Measurements from ENCODE around the gene SGMS1. TPM values are rescaled to one million over a fixed set of nuclear protein-coding genes. Genes with fewer than 3 reads are reported as not detected.

Gene SGMS1
- total and polyA plus RNA-seq, 2 donors (not counting 3 experiments of a cell fraction or from before 2014, with no cell fraction given), result 9.7 to 23.7 TPM

DNA sequence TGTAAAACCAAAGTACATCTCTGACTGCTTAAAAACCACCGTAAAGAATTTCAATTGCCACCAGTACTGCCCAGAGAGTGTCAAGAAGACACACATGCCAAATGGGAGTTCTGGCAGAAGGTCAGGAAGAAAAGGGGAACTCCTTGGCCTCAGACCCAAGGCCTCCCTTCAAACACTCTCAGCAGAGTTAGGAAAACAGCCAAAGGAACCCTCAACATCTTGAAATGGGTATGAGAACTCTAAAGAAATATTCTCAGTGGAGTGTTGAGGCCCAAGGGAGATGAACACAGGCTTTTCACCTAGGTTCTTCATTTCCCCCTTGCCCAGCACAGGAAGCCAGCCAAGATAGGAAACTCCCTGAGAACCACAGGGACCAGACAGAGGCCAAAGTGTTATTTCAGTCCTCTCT lies 276.4 kb downstream of the SGMS1 start:
- FAIRE-seq, result no peak
- Histone ChIP-seq H3K9me1 (replicated peaks; ENCODE audit: control insufficient read depth, extremely low read depth, insufficient read depth, low read length) (no peaks in the 10 kb centered on the region), H3K9ac (replicated peaks; ENCODE audit: extremely low read depth, insufficient read depth, low read length) (no peak overlapping the region), H3K27ac (ENCODE audit: insufficient read depth, low read depth, low read length) (no peak overlapping the region), H3K36me3 (ENCODE audit: control insufficient read depth in 2 of 2, extremely low read depth in 1 of 2, insufficient read depth in 2 of 2, low read length in 2 of 2) (no peaks in the 10 kb centered on the region), H3K27me3 (ENCODE audit: control insufficient read depth in 2 of 2, insufficient read depth in 2 of 2, low read length in 2 of 2) (no peaks in the 10 kb centered on the region), H3K4me3 (replicated peaks in 1 of 3; ENCODE audit: insufficient read depth in 1 of 3, low read depth in 1 of 3, low read length in 3 of 3) (no peak overlapping the region), H2AFZ (ENCODE audit: low read depth, low read length) (no peak overlapping the region), H3K4me2 (ENCODE audit: insufficient read depth, low read length) (no peak overlapping the region), H4K20me1 (replicated peaks; ENCODE audit: control insufficient read depth, extremely low read depth, insufficient read depth, low read length) (peaks cover 2% of the 10 kb centered on the region), H3K79me2 (ENCODE audit: control insufficient read depth, insufficient read depth, low read length) (peaks cover 7% of the 10 kb centered on the region), H3K9me3 (replicated peaks; ENCODE audit: control insufficient read depth, insufficient read depth, low read length) (no peaks in the 10 kb centered on the region), H3K4me1 (ENCODE audit: control insufficient read depth, extremely low read depth, insufficient read depth, low read length) (no peaks in the 10 kb centered on the region)
- ChIA-PET CTCF (interaction anchor here (2.6 kb wide), 1 partner anchor 20 kb away, joined by 7 read pairs; no protein-coding TSS in a partner anchor), POLR2A (no interaction called here)
- intact Hi-C loops (cut with micrococcal nuclease), result no loop called here
- DNase-seq (ENCODE audit: low read depth, low spot score), result no peak
- TF ChIP-seq MAX (IDR thresholded peaks at IDR 0.05; ENCODE audit: insufficient read depth, insufficient read length) (no peak), POLR2AphosphoS5 (IDR thresholded peaks at IDR 0.05; ENCODE audit: insufficient read depth, low read depth, low read length) (no peak), EZH2 (IDR thresholded peaks at IDR 0.05; ENCODE audit: borderline replicate concordance, low read depth, low read length, severe bottlenecking) (no peak)
- TF ChIP-seq, protein P1, sequence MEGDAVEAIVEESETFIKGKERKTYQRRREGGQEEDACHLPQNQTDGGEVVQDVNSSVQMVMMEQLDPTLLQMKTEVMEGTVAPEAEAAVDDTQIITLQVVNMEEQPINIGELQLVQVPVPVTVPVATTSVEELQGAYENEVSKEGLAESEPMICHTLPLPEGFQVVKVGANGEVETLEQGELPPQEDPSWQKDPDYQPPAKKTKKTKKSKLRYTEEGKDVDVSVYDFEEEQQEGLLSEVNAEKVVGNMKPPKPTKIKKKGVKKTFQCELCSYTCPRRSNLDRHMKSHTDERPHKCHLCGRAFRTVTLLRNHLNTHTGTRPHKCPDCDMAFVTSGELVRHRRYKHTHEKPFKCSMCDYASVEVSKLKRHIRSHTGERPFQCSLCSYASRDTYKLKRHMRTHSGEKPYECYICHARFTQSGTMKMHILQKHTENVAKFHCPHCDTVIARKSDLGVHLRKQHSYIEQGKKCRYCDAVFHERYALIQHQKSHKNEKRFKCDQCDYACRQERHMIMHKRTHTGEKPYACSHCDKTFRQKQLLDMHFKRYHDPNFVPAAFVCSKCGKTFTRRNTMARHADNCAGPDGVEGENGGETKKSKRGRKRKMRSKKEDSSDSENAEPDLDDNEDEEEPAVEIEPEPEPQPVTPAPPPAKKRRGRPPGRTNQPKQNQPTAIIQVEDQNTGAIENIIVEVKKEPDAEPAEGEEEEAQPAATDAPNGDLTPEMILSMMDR (IDR thresholded peaks at IDR 0.05; ENCODE audit: extremely low read depth in 1 of 2, insufficient read depth in 1 of 2, low read depth in 1 of 2, low read length in 2 of 2), result no peak
- no TSS peak for BruUV-seq (replicated peaks)
- dilution Hi-C loops (cut with MboI; ENCODE audit: extremely low pct_ligation_motif_present, low sequenced_read_pairs), result no loop called here

DNA sequence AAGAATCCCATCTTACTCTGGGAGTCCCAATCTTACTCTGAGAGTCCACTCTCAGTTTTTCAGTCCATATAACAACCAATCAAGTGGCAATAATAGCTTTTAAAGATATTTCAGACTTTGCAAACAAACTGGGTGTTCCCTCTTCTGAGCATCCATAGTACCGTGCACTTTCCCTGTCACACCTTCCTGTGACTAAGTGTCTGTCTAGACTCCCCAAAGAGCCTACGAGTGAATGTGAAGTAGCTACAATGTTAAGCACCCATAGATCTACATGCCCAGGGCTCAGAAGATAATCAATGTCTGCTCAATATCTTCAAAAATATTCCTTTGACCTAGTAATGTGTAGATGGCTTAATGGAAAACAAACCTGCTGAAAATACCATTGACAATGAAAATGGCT lies 276.8 kb downstream of the SGMS1 start:
- no peak overlapping the region for H3K27ac ChIP-seq (ENCODE audit: insufficient read depth, low read depth, low read length)
- intact Hi-C loops (cut with micrococcal nuclease) (no loop called here), dilution Hi-C loops (cut with MboI; ENCODE audit: extremely low pct_ligation_motif_present, low sequenced_read_pairs) (no loop called here)
- peaks cover 7% of the 10 kb centered on the region for H3K79me2 ChIP-seq (ENCODE audit: control insufficient read depth, insufficient read depth, low read length)
- no peaks in the 10 kb centered on the region for H3K27me3 ChIP-seq (ENCODE audit: control insufficient read depth in 2 of 2, insufficient read depth in 2 of 2, low read length in 2 of 2)
- FAIRE-seq (no peak), DNase-seq (ENCODE audit: low read depth, low spot score) (no peak)
- H4K20me1 ChIP-seq (replicated peaks; ENCODE audit: control insufficient read depth, extremely low read depth, insufficient read depth, low read length), result peaks cover under 1% of the 10 kb centered on the region
- H3K4me2 ChIP-seq (ENCODE audit: insufficient read depth, low read length), result no peak overlapping the region
- no peaks in the 10 kb centered on the region for H3K9me1 ChIP-seq (replicated peaks; ENCODE audit: control insufficient read depth, extremely low read depth, insufficient read depth, low read length)
- ChIA-PET POLR2A (no interaction called here), CTCF (interaction anchor here (2.6 kb wide), 1 partner anchor 21 kb away, joined by 7 read pairs; no protein-coding TSS in a partner anchor)
- BruUV-seq (replicated peaks), result no TSS peak
- H3K36me3 ChIP-seq (ENCODE audit: control insufficient read depth in 2 of 2, extremely low read depth in 1 of 2, insufficient read depth in 2 of 2, low read length in 2 of 2), result no peaks in the 10 kb centered on the region
- no peaks in the 10 kb centered on the region for H3K9me3 ChIP-seq (replicated peaks; ENCODE audit: control insufficient read depth, insufficient read depth, low read length)
- no peak overlapping the region for H3K4me3 ChIP-seq (replicated peaks in 1 of 3; ENCODE audit: insufficient read depth in 1 of 3, low read depth in 1 of 3, low read length in 3 of 3)
- TF ChIP-seq, protein P1 (IDR thresholded peaks at IDR 0.05; ENCODE audit: extremely low read depth in 1 of 2, insufficient read depth in 1 of 2, low read depth in 1 of 2, low read length in 2 of 2), result no peak
- no peak for TF ChIP-seq POLR2AphosphoS5 (IDR thresholded peaks at IDR 0.05; ENCODE audit: insufficient read depth, low read depth, low read length)
- TF ChIP-seq POLR2A (IDR thresholded peaks at IDR 0.05; ENCODE audit: low read depth, low read length), result no peak
- no peak for TF ChIP-seq MYC (IDR thresholded peaks at IDR 0.05; ENCODE audit: low read depth, low read length)
- TF ChIP-seq GATA2 (IDR thresholded peaks at IDR 0.05; ENCODE audit: insufficient read depth, insufficient read length, low read depth, low read length), result no peak
- no peak for TF ChIP-seq JUN (IDR thresholded peaks at IDR 0.05; ENCODE audit: borderline replicate concordance, insufficient read depth, insufficient read length, low read depth)
- TF ChIP-seq EZH2 (IDR thresholded peaks at IDR 0.05; ENCODE audit: borderline replicate concordance, low read depth, low read length, severe bottlenecking), result no peak
- TF ChIP-seq FOS (IDR thresholded peaks at IDR 0.05; ENCODE audit: borderline replicate concordance, insufficient read depth, low read length), result no peak
- TF ChIP-seq MAX (IDR thresholded peaks at IDR 0.05; ENCODE audit: insufficient read depth, insufficient read length), result no peak
- H3K9ac ChIP-seq (replicated peaks; ENCODE audit: extremely low read depth, insufficient read depth, low read length), result no peak overlapping the region
- no peak overlapping the region for H2AFZ ChIP-seq (ENCODE audit: low read depth, low read length)
- H3K4me1 ChIP-seq (ENCODE audit: control insufficient read depth, extremely low read depth, insufficient read depth, low read length), result no peaks in the 10 kb centered on the region

Measured in endothelial cell of umbilical vein (primary cell).